NCI-H128 (cell line): ENCODE results near the gene ATF7IP2.
"Not testable (repeated sequence)": the region's sequence is repeated elsewhere in the genome, so short reads cannot be mapped to it uniquely, and the experiment has no call there.

Experiments used
- DNase-seq: peaks from one replicate; lab custom pipeline; 2025; ENCODE audit not compliant: unreplicated experiment; lab: John Stamatoyannopoulos, UW

Gene ATF7IP2, protein sequence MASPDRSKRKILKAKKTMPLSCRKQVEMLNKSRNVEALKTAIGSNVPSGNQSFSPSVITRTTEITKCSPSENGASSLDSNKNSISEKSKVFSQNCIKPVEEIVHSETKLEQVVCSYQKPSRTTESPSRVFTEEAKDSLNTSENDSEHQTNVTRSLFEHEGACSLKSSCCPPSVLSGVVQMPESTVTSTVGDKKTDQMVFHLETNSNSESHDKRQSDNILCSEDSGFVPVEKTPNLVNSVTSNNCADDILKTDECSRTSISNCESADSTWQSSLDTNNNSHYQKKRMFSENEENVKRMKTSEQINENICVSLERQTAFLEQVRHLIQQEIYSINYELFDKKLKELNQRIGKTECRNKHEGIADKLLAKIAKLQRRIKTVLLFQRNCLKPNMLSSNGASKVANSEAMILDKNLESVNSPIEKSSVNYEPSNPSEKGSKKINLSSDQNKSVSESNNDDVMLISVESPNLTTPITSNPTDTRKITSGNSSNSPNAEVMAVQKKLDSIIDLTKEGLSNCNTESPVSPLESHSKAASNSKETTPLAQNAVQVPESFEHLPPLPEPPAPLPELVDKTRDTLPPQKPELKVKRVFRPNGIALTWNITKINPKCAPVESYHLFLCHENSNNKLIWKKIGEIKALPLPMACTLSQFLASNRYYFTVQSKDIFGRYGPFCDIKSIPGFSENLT

DNA sequence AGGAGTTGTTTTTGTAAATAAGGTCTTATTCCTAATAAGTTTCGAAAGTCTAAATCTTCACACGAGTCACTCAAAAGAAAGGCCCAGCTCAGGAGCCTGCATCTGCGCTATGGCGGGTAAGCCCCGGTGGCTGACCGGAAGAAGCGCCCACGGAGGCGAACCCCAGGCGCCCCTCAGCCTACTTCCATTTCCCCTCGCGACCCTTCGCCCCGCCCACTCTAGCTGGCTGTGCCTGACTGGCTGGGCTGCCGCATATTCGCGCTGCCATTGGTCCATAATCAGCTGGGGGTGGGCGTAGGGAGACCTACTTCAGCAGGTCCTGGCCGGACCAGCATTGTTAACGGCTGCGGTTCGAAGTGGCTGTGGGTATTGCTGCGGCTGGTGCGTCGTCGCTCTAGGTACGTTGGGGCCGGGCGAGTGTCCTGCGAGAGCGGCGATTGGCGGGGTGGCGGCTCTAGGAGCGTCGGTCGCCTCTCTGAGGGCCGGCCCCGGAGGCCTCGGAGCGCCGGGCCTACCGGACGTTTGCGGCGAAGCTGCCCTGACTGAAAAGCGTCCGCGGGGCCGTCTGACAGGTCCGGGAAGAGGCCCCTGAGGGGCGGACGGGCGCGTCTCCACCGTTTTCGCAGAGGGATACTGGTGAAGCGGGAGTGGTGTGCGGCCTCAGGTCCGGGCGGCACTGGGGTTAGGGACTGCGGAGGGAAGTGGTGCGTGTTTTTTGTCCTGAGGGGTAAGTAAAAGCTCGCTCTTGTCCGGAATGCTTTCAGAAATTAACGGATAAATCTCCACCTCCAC is at the start of gene ATF7IP2:
TSS of gene ATF7IP2 (plus strand) at position 337 of the 792 bp plus-strand sequence. CDS start 44,560 bp downstream, outside the sequence.
- DNase-seq = no peak

DNA sequence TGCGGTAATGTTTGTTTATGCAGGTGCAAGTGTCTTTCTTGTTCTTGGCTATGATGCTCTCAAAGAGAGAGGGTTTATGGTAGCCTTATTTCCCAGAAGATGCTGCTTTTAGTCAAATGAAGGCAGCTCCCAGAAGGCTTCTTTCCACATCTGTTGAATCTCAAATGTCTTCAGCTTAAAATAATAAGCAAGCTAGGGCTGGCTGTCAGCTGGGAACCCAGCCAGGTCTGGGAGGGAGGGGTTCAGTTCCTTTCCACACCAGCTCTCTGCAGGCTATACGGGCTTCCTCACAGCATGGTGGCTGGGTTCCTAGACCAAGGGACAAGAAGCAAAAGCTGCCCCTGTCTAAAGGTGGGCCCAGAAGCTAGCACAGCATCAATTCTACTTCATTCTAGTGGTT is 47.4 kb upstream of the ATF7IP2 start:
- DNase-seq = no peak

DNA sequence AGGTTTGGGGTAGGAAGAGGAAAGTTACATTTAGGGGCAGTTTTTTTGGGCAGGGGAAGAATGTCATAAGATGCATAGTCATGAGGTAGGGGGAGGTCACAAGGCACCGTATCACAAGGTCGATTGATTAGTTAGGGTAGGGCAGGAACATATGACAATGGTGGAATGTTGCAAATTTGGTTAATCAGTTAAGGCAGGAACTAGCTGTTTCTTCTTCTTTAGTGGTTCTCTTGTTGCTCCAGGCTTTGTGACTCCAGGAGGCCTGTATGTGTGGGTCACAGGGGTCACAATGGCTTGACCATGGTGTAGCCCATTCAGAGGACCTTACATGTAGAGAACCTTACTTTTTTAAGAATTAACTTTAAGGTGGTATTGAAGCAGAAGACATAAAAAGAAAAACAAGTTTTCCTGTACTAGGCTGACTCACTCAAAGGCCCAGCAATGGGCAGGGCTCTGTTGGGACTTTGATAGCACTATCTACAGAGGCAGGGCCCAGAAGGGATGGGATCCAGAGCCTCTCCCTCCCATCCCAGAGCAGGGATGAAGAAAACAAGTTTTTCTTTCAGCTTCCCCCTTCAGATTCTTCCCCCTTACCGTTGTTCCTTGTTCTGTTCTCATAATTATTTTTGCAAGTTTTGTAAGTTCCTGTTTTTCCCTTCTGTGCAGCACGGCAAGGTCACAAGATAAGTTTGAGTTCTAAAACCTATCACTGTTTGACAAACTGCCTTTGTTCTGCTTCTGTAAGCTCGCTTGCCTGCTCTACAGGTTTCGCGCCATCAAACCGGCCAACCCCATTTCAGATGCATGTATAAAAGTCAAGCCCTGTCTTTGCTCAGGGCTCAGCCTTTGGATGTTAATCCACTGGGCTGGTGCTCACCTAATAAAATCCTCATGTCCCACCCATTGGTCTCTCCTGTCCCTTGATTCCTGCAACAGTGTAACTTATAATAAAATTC is 45.8 kb upstream of the ATF7IP2 start:
- DNase-seq = no peak

DNA sequence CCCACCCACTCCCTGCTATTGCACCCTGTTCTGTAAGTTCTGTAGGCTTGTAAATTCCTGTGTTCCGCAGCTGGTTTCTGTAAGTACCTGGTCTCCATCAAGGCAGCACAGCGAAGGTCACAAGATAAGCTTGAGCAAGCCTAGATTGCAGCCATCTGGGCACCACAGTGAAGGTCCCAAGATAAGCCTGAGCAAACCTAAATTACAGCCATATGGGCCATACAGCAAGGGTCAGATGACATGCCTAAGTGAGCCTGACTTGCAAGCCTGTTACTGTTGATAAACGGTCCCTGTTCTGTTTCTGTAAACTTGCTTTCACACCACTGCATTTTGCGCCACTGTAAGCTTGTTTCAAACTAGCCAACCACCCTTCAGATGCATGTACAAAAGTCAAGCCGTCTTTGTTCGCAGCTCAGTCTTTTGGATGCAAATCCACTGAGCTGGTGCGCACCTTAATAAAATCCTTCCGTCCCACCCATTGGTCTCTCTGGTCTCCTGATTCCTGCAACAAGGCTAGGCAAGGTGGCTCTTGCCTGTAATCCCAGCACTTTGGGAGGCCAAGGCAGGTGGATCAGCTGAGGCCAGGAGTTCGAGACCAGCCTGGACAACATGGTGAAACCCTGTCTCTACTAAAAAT is 42.6 kb upstream of the ATF7IP2 start:
- DNase-seq = no peak

DNA sequence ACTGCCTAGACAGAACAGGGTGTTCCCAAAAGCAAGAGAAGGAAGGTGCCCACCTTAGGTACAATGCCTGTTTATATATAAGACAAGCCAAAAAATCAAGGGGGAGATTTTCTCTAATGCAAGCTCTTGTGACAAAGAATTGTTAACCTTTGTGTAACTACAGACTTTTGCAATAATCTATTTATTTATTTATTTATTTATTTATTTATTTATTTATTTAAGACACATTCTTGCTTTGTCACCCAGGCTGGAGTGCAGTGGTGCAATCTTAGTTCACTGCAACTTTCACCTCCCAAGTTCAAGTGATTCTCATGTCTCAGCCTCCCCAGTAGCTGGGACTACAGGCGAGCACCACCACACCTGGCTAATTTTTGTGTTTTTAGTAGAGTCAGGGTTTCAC is 41.2 kb upstream of the ATF7IP2 start:
- DNase-seq = not testable (repeated sequence)

DNA sequence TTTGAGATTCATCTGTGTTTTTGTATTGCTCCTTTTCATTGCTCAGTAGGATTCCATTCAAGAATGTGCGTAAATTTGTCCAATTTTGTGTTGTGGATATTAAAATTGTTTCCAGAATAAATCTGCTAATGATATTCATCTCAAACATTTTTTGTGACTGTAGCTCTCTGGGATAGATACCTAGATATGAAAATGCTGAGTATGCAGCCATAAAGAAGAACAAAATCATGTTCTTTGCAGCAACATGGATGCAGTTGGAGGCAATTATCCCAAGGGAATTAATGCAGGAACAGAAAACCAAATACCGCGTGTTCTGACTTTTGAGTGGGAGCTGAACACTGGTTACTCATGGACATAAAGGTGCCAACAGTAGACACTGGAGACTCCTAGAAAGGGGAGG is 40.2 kb upstream of the ATF7IP2 start:
- no peak for DNase-seq

DNA sequence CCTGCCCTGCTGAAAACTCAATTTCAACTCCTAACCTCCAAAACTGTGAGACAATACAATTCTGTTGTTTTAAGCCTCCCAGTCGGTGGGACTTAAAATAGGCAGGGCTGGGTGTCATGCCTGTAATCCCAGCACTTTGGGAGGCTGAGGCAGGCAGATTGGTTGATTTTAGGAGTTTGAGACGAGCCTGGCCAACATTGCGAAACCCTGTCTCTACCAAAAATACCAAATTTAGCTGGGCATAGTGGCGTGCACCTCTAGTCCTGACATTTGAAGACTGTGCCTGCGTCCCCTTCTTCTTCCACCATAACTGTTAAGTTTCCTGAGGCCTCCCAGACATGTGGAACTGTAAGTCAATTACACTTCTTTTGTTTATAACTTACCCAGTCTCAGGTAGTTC is 36.0 kb upstream of the ATF7IP2 start:
- no peak for DNase-seq

DNA sequence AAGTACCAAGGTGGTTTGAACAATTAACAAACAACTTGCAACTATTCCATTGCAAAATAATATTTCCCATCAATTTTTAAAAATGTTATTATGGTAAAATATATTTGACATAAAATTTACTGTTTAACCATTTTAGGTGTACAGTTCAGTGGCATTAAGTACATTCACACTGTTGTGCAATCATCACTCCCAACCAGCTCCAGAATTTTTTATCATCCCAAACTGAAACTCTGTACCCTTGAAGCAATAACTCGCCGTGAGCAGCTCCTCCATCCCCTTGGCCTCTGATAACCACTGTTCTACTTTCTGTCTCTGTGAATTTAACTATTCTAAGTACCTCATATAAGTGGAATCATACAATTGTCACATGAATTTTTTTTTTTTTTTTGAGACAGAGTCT is 33.6 kb upstream of the ATF7IP2 start:
- no peak for DNase-seq

DNA sequence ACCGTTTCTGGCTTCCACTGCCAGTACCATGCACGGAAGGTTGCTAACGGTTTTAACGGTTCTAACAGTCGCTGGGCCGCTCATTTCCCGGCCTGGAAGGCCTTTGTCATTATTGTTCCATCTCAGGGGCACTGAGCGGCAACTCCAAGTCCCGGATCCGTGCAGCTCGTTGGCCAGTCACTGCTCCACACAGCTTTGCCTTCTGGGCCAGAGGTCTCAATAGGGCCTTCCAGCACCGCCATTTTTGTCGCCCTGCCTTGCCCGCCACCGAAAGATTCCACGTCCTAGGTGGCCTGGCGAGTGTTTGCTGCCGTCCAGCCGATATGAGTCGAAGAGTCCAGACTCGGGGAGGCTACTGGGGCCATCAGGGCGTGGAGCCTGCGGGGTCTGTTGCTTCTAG is 30.3 kb upstream of the ATF7IP2 start:
- no peak for DNase-seq

DNA sequence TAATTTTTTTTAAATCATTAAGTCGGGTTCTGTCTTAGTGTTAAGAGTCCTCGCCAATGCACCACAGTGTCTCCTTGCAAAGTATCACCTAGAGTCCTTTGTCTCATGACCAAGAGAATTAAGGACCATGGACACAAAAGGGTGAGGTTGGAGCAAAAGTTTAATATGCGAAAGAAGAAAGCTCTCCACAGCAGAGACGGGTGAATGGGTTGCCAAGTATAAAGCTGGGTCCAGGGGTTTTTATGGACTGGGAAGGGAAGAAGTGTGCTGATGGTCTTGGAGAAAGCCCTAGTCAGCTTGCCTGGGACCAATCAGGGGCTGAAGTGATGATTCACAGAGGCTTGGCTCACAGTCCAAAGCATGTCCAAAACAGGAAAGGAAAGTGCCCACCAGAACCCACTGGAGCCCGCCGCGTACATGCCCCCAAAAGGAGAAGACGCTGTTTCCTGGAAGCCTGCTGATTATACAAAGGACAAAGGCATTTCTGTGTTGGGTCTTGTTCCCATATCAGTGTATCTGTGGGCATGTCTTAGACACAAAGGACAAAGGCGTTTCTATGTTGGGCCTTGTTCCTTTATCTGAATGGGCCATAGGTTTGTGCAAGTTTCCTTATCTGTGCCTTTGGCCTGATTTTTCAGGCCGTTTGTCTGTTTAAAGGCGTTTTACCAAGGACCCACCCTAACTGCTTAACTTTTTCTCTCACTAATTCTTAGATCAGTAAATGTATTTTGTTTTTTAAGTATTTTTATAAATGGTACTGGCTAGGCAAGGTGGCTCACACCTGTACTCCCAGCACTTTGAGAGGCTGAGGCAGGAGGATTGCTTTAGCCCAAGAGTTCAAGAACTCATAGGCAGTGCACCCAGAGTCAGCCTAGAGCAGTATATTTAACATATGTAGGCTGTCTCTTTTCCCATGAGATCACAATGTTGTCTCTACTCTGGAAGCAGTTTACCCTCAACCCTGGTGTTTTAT is 28.7 kb upstream of the ATF7IP2 start:
- no peak for DNase-seq

DNA sequence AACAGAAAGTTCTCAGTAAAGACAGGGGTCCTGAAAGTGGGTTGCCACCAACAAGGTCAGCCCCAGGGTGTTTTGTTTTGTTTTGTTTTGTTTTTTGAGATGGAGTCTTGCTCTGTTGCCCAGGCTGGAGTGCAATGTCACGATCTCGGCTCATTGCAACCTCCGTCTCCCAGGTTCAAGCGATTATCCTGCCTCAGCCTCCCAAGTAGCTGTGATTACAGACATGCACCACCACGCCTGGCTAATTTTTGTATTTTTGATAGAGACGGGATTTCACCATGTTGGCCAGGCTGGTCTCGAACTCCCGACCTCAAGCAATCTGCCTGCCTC is 24.1 kb upstream of the ATF7IP2 start:
- DNase-seq = not testable (repeated sequence)

DNA sequence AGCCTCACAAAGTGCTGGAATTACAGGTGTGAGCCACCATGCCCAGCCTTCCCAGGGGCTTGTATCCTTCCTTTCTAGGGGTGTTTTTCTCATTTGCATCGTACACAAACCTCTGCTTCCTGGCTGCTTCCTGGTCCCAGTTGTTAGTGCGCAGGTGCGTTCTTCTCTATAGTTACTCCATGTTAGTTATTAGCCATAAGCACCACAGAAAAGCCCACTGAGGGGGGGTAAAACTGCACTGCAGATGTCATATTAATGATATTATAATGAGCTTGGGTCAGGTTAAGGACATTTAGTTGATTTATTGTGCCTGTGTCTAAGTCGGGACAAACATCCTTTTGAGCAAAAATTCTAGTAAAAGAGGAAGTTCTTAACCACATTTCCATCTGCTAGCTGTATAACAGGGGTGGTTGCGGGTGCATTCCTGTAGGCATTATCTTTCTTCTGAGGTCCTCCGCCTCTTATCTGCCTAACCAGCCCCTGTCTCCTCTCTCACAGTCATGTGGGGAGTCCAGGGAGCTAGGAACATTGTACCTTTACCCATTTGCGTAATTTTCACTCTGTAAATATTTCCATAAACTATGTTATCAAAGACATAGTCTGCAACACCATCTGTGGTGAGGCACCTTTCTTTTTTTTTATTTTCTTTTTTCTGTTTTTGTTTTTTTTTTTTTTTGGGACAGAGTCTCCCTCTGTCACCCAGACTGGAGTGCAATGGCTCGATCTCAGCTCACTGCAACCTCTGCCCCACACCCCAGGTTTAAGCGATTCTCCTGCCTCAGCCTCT is 23.6 kb upstream of the ATF7IP2 start:
- DNase-seq = no peak

DNA sequence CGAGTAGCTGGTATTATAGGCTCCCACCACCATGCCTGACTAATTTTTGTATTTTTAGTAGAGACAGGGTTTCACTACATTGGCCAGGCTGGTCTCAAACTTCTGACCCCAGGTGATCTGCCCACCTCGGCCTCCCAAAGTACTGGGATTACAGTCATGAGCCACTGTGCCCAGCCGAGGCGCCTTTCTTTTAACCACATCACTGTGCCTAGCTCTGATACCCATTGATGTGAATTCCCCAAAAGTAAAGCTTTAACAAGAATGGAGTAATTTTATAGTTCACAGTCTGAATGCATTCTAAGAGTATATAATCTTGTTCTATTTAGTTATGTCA is 23.0 kb upstream of the ATF7IP2 start:
- not testable (repeated sequence) for DNase-seq

DNA sequence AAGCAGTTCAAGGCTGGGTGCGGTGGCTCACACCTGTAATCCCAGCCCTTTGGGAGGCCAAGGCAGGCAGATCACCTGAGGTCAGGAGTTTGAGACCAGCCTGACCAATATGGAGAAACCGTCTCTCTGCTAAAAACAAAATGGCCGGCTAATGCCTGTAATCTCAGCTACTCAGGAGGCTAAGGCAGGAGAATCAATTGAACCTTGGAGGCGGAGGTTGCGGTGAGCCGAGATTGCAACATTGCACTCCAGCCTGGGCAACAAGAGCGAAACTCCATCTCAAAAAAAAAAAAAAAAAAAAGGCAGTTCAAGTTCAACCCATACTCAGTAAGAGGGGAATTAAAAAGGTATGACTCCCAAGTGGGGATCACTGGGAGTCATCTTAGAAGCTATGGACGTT is 19.2 kb upstream of the ATF7IP2 start:
- not testable (repeated sequence) for DNase-seq

DNA sequence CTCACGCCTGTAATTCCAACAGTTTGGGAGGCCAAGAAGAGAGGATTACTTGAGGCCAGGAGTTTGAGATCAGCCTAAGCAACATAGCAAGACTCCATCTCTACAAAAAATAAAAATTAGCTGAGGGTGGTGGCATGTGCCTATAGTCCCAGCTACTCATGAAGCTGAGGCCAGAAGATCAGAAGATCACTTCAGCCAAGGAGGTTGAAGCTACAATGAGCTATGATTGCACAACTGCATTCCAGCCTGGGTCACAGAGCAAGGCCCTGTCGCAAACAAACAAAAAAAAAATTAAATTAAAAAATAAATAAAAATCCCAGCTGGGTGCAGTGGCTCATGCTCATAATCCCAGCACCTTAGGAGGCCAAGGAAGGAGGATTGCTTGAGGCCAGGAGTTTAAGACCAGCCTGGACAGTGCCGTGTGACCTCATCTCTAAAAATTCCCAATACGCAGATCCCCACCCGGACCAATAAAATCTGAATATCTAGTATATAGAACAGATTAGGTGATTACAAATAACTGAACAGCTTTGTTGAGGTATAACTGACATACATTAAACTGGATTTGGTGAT is 18.2 kb upstream of the ATF7IP2 start:
- no peak for DNase-seq

DNA sequence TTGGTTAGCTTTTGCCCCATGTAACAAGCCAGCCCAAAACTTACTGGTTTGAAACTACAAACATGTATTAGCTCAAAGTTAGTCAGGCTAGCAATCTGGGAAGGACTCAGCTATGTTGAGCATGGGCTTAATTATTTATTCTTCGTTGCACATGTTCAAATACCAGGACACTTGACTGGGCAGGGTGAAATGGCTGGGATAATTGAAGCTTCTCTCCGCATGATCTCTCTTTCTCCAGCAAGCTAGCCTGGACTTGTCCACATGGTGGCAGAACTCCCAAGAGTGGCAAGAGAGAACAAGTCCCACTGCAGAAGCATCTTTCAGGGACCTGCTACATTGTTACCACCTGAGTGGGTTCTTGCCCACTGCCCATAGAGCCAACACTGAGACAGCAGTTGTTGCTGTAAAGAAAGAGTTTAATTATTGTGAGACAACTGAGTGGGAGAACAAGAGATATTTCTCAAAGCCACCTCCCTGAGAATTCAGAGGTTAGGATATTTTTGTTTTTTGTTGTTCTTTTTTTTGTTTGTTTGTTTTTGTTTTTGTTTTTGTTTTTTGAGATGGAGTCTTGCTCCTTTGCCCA is 16.8 kb upstream of the ATF7IP2 start:
- no peak for DNase-seq

DNA sequence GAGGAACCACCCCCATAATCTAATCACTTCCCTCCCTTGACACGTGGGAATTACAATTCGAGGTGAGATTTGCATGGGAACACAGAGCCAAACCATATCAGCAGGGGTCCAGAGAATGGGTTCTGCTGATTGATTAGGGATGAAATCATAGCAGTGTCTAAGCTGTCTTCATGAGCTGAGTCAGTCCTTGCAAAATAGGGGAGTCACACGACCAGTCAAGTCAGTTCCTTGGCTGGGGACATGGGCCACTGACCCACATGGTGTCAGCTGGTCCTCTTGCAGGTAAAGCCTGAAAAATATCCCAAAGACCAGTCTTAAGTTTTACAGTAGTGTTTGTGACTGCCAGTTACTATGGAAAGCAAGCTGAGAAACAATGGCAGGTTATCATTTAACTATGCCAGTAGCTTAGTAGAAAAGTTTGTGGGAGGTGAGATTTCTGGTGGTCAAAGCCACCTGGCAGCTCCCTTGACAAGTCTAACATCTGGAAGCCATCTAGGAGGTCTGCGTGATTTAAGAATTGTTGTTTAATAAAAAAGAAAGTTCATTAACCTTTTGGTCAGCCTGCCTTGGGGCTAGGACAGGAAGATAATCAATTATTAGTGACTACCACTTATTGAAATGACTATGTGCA is 15.7 kb upstream of the ATF7IP2 start:
- no peak for DNase-seq
